ENCODE data around the gene AADACL3. TPM values are rescaled to one million over a fixed set of nuclear protein-coding genes. Genes with fewer than 3 reads are reported as not detected.

The AADACL3 gene
- polyA plus RNA-seq, 1 of the 3 experiments (the other 2 are of a cell fraction), result not detected

DNA sequence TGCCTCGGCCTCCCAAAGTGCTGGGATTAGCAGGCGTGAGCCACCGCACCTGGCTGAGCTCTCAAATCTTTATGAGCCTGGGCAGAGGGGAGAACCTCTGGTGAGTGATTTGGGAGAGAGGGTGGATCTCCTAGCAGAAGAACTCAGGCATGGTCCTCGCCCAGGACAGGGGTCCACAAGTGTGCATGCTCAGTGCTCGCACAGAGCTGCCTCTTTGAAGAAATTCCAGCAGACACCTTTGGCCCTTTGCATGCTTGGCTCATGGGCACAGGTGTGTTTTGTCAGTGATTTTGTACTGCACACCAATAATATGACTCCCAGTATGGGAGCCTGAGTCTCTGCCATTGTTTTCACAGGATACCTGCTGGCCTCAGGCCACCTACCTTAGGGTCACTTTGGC lies 45.9 kb downstream of the AADACL3 start (continued):
- TF ChIP-seq, protein P1, sequence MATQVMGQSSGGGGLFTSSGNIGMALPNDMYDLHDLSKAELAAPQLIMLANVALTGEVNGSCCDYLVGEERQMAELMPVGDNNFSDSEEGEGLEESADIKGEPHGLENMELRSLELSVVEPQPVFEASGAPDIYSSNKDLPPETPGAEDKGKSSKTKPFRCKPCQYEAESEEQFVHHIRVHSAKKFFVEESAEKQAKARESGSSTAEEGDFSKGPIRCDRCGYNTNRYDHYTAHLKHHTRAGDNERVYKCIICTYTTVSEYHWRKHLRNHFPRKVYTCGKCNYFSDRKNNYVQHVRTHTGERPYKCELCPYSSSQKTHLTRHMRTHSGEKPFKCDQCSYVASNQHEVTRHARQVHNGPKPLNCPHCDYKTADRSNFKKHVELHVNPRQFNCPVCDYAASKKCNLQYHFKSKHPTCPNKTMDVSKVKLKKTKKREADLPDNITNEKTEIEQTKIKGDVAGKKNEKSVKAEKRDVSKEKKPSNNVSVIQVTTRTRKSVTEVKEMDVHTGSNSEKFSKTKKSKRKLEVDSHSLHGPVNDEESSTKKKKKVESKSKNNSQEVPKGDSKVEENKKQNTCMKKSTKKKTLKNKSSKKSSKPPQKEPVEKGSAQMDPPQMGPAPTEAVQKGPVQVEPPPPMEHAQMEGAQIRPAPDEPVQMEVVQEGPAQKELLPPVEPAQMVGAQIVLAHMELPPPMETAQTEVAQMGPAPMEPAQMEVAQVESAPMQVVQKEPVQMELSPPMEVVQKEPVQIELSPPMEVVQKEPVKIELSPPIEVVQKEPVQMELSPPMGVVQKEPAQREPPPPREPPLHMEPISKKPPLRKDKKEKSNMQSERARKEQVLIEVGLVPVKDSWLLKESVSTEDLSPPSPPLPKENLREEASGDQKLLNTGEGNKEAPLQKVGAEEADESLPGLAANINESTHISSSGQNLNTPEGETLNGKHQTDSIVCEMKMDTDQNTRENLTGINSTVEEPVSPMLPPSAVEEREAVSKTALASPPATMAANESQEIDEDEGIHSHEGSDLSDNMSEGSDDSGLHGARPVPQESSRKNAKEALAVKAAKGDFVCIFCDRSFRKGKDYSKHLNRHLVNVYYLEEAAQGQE (IDR thresholded peaks at IDR 0.05; ENCODE audit: low read depth, low read length), result no peak
- TF ChIP-seq RAD21 (IDR thresholded peaks at IDR 0.05; ENCODE audit: low read length) (no peak), TCF12 (IDR thresholded peaks at IDR 0.05) (no peak), JUND (IDR thresholded peaks at IDR 0.05) (no peak)
- TF ChIP-seq, protein P2, sequence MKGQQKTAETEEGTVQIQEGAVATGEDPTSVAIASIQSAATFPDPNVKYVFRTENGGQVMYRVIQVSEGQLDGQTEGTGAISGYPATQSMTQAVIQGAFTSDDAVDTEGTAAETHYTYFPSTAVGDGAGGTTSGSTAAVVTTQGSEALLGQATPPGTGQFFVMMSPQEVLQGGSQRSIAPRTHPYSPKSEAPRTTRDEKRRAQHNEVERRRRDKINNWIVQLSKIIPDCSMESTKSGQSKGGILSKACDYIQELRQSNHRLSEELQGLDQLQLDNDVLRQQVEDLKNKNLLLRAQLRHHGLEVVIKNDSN (IDR thresholded peaks at IDR 0.05; ENCODE audit: borderline replicate concordance, low read depth), result no peak

DNA sequence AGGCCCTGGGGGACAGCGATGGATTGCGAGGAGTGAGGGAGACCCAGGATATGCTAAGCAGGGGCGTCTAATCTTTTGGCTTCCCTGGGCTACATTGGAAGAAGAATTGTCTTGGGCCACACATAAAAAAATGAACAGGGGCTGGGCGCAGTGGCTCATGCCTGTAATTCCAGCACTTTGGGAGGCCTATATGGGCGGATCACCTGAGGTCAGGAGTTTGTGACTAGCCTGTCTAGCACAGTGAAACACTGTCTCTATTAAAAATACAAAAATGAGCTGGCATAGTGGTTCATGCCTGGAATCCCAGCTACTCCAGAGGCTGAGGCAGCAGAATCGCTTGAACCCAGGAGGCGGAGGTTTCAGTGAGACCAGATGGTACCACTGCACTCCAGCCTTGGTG lies 46.9 kb downstream of the AADACL3 start:
- no peak overlapping the region for H3K27ac ChIP-seq (ENCODE audit: low read depth in 2 of 2, low read length in 1 of 2)
- H2AFZ ChIP-seq (ENCODE audit: low read depth), result no peak overlapping the region
- H3K4me3 ChIP-seq (ENCODE audit: low read depth in 2 of 2, low read length in 1 of 2), result no peak overlapping the region
- H4K20me1 ChIP-seq (ENCODE audit: insufficient read depth), result no peaks in the 10 kb centered on the region
- H3K4me2 ChIP-seq, result no peak overlapping the region
- CTCF ChIA-PET, result no interaction called here
- no peak overlapping the region for H3K9ac ChIP-seq
- no peak for DNase-seq
- no peaks in the 10 kb centered on the region for H3F3A ChIP-seq (replicated peaks; ENCODE audit: insufficient read depth)
- H3K9me3 ChIP-seq, result no peaks in the 10 kb centered on the region
- 25% methylated on average over 7 of the region's 7 CpGs for WGBS (ENCODE audit: low lambda C conversion rate)
- POLR2A ChIA-PET, result no interaction called here
- TF ChIP-seq RFX5 (IDR thresholded peaks at IDR 0.05; ENCODE audit: low read length), result no peak
- no peaks in the 10 kb centered on the region for H3K79me2 ChIP-seq (ENCODE audit: insufficient read depth)
- H3K36me3 ChIP-seq (replicated peaks in 1 of 2; ENCODE audit: control insufficient read depth in 1 of 2, insufficient read depth in 2 of 2, low read length in 1 of 2), result no peaks in the 10 kb centered on the region
- no peaks in the 10 kb centered on the region for H3K27me3 ChIP-seq (ENCODE audit: insufficient read depth)
- no peaks in the 10 kb centered on the region for H3K9me2 ChIP-seq
- H3K4me1 ChIP-seq (ENCODE audit: control insufficient read depth in 1 of 2, insufficient read depth in 2 of 2, low read depth in 1 of 2, low read length in 1 of 2), result no peaks in the 10 kb centered on the region

DNA sequence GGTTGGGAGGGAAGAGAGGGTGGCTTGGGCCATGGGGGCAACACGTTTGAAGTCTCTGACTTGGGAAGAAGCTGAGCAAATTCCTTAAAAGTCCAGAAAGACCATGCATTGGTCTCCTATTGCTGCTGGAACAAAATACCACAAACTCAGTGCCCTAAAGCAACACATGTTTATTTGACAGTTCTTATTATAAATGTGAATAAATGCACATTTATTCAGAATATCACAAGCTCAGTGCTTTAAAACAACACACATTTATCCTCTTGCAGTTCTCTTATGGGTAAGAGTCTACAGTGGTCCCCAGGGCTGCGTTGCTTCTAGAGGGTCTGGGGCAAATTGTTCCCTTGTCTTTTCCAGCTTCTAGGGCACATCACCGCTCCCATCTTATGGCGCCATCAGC lies 47.6 kb downstream of the AADACL3 start:
- TF ChIP-seq RAD21 (IDR thresholded peaks at IDR 0.05; ENCODE audit: low read length) (no peak), MXI1 (IDR thresholded peaks at IDR 0.05; ENCODE audit: low read depth, low read length) (no peak), EZH2phosphoT487 (IDR thresholded peaks at IDR 0.05; ENCODE audit: borderline replicate concordance, low read depth) (no peak)

More for the DNA sequence above, 47.6 kb downstream of the AADACL3 start:
- WGBS (ENCODE audit: low lambda C conversion rate), result 40% methylated on average over 4 of the region's 4 CpGs
- no peak overlapping the region for H2AFZ ChIP-seq (ENCODE audit: low read depth)
- ChIA-PET CTCF (no interaction called here), POLR2A (no interaction called here)
- H3K27ac ChIP-seq (ENCODE audit: low read depth in 2 of 2, low read length in 1 of 2), result no peak overlapping the region
- no peaks in the 10 kb centered on the region for H3K9me3 ChIP-seq
- no peak overlapping the region for H3K9ac ChIP-seq
- H3K79me2 ChIP-seq (ENCODE audit: insufficient read depth), result no peaks in the 10 kb centered on the region
- H3K27me3 ChIP-seq (ENCODE audit: insufficient read depth), result no peaks in the 10 kb centered on the region
- no peaks in the 10 kb centered on the region for H3K36me3 ChIP-seq (replicated peaks in 1 of 2; ENCODE audit: control insufficient read depth in 1 of 2, insufficient read depth in 2 of 2, low read length in 1 of 2)
- no peak overlapping the region for H3K4me3 ChIP-seq (ENCODE audit: low read depth in 2 of 2, low read length in 1 of 2)
- no peak overlapping the region for H3K4me2 ChIP-seq
- H3F3A ChIP-seq (replicated peaks; ENCODE audit: insufficient read depth), result no peaks in the 10 kb centered on the region
- no peak for DNase-seq
- H3K4me1 ChIP-seq (ENCODE audit: control insufficient read depth in 1 of 2, insufficient read depth in 2 of 2, low read depth in 1 of 2, low read length in 1 of 2), result no peaks in the 10 kb centered on the region
- H4K20me1 ChIP-seq (ENCODE audit: insufficient read depth), result no peaks in the 10 kb centered on the region
- H3K9me2 ChIP-seq, result no peaks in the 10 kb centered on the region

All from SK-N-SH (cell line).